ENCODE results near the gene TBC1D7.

The TBC1D7 gene

DNA sequence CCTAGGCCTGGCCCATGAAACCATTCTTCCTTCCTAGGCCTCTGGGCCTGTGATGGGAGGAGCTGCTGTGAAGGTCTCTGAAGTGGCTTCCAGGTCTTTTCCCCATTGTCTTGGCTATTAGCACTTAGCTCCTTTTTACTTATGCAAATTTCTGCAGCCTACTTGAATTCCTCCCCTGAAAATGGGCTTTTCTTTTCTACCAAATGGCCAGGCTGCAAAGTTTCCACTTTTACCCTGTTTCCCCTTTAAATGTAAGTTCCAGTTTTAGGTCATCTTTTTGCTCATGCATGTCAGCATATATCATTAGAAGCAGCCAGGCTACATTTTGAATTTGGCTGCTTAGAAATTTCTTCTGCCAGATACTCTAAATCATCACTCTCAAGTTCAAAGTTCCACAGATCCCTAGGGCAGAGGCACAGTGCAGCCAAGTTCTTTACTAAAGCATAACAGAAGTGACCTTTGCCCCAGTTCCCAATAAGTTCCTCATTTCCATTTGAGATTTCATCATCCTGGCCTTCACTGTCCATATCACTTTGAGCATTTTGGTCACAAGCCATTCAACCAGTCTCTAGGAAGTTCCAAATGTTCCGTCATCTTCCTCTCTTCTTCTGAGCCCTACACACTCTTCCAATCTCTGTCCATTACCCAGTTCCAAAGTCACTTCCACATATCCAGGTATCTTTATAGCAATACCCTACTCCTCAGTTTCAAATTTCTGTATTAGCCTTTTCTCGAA is 71.9 kb downstream of the TBC1D7 start:
- no peak for DNase-seq (ENCODE audit: low read depth, low spot score)
- H3K4me3 ChIP-seq (ENCODE audit: low read length) = no peak overlapping the region

Measured in Jurkat, Clone E6-1 (cell line).